Fibroblast of the aortic adventitia (primary cell): Measurements from ENCODE around the gene RNH1. TPM values are rescaled to one million over a fixed set of nuclear protein-coding genes. Genes with fewer than 3 reads are reported as not detected.

ENCODE experiments used
- DNase-seq: peaks from one replicate; pipeline ENCODE4 v3.0.0-alpha.2; 2010; ENCODE audit warnings: low read depth
- H3K4me3 ChIP-seq: 2 replicates; pipeline ENCODE4 v1.5.1; 2011; ENCODE audit warnings: low read depth, mild to moderate bottlenecking, control low read depth, low read length, moderate library complexity
- CTCF ChIP-seq: IDR thresholded peaks from 2 replicates; pipeline ENCODE4 v1.5.1; 2011; ENCODE audit warnings: mild to moderate bottlenecking, low read length, control low read depth, inconsistent platforms; ENCODE audit not compliant: insufficient read depth
- total RNA-seq: library from RNA; depleted of rRNA; stranded (reverse); fragments of >200 nt; gene quantifications from 2 replicates; pipeline ENCODE4 v1.2.3, GENCODE V29; 2012; ENCODE audit warnings: low replicate concordance

RNH1 gene
- total RNA-seq, 1 donor = 436 TPM

GRCh38 chr11:501683-502287, 5.3 kb downstream of the RNH1 start:
- peak overlapping the region; percentile 95 for H3K4me3 ChIP-seq
- DNase-seq = no peak
- no peak for TF ChIP-seq CTCF

- DNase-seq = no peak
- TF ChIP-seq CTCF = no peak
- no peak overlapping the region for H3K4me3 ChIP-seq
Measured at GRCh38 chr11:501001-501682, 5.9 kb downstream of the RNH1 start.

DNA sequence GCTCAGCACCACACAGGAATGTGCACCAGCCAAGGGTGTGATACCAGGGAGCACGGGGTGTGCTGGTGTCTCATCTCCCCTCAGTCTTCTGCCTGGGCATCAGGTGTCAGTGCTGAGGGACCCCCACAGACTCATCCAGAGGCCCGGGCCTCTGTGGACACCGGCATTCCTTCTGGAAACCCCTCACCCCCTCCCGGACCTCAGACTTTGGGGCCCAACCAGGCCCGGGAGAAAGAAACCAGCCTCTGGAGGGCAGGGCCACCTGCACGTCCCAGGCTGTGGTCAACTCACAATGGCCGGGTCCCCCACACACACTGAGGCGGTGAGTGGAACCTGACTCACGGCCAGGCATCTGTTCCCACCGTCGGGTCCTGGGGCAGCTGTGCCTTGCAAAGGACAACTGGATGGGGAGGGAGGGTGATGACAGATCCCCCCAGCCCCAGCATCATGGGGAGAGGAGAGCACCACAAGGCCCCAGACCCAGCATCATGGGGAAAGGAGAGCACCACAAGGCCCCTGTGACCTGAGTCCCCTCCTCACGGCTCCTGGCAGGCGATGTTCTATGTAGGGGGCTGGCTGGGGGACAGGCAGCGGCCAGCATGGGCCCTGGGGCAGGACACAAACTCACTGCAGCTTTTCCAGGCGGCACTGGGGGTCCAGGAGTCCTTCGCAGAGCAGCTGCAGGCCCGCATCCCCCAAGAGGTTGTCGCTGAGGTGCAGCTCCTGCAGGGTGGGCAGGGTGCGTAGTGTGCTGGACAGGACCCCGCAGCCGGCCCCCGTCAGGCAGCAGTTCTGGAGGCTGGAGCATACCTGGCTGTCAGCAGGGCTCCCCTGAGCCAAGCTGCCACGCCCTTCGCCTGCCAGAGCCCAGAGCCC, 7.6 kb downstream of the RNH1 start:
- H3K4me3 ChIP-seq = no peak overlapping the region
- no peak for TF ChIP-seq CTCF
- no peak for DNase-seq

DNA sequence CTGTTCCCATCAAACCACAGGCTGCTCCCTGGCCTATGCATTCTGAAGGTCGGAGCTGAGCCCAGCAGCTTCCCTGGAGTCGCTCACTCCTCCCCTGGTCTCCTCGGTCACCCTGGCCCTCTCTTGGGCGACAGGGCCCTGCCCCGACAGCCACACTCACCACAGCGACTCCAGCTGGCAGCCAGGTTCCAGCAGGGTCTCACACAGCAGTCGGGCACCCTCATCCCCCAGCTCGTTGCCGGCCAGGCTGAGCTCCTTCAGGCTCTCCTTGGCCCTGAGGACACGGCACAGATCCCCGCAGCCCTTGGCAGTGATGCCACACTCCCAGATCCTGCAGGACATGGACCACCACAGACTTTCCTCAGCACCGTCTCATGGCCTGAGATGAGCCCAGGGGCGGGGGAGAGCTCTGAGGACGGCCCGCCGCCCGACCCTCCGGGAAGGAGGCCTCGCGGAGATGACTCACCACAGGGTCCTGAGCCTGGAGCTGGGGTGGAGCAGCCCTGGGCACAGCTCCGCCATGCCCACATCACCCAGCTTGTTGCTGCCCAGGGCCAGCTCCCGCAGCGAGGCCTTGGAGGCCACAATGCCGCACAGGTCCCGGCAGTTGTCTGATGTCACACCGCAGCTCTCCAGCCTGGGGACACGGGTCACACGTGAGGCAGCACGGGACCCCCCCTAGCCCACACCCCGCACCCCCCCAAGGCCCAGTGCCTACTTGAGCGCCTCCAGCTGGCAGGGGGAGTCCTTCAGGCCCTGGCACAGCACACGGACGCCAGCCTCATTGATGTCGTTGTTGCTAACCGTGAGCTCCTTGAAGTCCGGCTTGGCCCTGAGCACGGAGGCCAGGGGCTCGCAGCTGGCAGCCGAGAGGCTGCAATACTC, 8.5 kb downstream of the RNH1 start:
- no peak for TF ChIP-seq CTCF
- no peak overlapping the region for H3K4me3 ChIP-seq
- DNase-seq = no peak

- DNase-seq = no peak
- H3K4me3 ChIP-seq = no peak overlapping the region
- no peak for TF ChIP-seq CTCF
Measured at GRCh38 chr11:497565-498296, 9.3 kb downstream of the RNH1 start.
